NCI-H1092 (cell line): ENCODE results near the gene ARMH1.
"Not testable (repeated sequence)": the region's sequence is repeated elsewhere in the genome, so short reads cannot be mapped to it uniquely, and the experiment has no call there.

Experiments used
- DNase-seq: peaks from one replicate; lab custom pipeline; 2025; lab: John Stamatoyannopoulos, UW

The ARMH1 gene

GRCh38 chr1:44695671-44696070 lies 21.2 kb downstream of the ARMH1 start:
- no peak for DNase-seq

- DNase-seq: no peak
These were observed 21.6 kb downstream of the ARMH1 start for GRCh38 chr1:44696101-44696500.

GRCh38 chr1:44696789-44697345 lies 22.4 kb downstream of the ARMH1 start:
- no peak for DNase-seq

DNA sequence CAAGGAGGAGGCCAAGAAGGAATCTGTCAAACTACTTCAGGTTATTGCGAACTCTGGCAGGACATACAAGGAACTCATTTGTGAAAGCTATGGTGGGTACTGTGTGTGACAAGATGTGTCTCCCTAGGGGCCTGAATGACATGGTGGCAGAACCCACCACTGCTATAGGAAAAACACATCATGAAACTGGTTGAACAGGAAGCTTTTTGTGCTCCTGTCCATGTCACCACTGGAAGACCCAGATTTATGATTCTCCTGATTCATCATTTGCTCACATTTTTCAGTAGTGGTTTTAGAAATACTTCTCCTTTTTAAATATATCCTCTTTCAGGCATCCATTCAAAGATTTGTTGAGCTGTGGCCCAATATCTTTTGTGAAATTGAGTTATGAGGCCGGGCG lies 23.6 kb downstream of the ARMH1 start:
- no peak for DNase-seq

DNA sequence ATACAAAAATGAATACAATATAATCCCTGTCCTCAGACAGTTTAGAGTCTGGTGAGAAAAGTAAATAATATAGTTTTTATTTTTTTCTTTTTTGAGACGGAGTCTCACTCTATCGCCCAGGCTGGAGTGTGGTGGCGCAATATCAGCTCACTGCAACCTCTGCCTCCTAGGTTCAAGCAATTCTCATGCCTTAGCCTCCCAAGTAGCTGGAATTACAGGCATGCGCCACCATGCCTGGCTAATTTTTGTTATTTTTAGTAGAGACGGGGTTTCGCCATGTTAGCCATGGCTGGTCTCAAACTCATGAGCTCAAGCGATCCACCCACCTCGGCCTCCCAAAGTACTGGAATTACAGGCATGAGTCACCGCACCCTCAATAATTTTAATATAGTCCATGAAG lies 24.9 kb downstream of the ARMH1 start:
- DNase-seq: not testable (repeated sequence)

- no peak for DNase-seq
These were observed 26.1 kb downstream of the ARMH1 start for GRCh38 chr1:44700573-44700972.

DNA sequence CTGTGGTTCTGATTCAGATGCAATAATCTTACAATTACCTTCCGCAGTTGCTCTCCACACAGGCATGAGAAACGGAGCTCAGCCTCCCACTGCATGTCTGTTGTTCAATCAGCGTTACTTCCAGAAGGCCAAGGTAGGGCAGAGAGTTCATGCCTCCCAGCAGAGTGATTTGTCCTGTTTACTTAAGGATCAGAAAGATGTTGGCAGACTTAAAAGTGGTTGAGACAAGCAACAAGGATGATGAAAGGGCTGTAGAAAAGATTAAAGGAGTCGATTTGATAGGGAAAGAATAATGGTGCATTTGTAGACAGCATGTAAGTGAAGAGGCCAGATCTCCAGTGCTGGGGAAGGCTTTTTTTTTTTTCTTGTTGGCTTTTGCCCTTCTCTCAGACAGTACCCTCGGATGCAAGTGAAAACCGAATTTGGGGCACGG lies 26.6 kb downstream of the ARMH1 start:
- no peak for DNase-seq

- DNase-seq: no peak
These were observed 31.0 kb downstream of the ARMH1 start for GRCh38 chr1:44705470-44705869.

DNA sequence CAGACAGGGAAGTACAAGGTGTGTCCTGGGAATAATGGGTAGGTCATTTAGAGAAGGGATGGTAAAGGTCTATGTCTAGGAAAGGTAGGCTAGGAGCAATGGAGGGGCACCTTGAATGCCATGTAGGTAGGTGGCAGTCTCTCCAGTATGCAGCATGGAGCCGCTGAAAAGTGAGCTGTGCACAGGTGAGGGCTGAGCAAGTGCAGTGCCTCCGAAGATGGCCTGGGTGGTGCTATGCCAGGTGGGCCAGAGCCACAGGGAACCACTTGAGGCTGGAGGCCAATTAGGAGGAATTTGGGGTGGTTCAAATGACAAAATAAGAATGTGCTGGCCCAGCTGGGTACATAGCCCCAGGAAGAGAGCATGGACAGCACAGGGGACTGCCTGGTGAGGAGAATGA lies 31.4 kb downstream of the ARMH1 start:
- no peak for DNase-seq

DNA sequence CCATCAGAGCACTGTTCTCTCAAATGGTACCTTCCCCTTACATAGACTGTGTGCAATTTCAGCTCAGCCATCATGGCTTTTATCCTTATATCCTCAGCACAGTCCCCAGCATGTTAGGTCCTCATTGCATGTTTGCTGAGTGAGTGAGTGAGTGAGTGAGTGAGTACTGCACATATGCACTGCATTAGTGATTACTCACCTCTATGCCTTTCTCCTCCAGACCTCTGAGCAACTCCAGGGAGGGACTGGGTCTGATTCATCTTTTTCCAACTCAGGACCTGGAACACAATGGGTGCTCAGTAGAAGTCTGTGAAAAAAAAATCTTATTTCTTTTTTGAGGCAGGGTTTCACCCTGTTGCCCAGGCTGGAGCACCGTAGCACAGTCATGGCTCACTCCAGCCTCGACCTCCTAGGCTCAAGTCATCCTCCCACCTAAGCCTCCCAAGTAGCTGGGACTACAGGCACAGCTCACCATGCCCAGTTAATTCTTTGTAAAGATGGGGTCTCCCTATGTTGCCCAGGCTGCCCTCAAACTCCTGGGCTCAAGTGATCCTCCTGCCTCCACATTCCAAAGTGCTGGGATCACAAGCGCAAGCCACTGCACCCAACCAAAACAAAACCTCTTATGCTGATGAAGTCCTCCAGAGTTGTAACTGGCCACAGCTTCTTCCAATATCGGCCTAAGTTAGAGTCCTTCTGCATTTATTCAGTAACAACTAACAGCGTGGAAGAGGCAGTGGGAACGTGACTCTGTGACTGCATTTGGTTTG lies 32.8 kb downstream of the ARMH1 start:
- DNase-seq: no peak

DNA sequence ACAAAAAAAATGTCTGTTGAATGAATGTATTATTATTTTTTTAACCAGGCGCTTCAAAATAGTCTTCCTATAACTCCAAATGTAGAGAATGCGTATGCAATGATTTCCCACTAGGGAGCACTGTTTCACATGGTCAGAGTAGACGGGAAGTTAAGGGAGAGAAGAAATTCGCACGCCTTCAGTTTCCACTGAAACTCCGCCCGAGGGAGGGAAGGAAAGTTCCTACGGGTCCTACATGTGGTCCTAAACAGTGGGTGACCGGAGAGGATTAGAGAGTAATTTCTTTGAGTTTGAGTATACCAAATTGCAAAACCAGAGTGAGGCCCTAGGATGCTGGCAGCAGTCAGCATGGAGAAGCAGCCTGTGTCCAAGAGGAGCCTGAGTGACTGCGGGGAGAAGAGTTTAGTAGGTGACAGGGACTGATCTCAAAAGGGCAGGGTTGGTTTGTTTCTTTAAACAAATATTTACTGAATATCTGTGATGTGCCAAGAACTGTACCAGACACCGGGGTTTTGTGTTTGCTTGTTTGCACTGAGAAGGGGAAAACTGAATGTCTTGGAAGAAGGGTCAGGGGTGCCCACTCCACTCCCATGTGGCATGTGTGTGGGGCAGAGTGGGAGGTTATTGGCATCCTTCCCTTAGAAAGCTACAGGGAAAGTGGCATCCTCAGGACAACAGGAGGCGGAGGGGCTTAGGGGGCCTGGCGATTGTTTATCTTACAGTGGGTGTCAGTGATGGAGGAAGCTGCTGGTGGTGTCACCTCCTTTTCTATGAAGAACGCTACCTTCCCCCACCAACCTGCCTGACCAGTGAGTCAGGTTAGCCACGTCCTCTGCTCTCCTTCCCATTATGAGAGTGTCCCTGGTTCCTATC lies 33.7 kb downstream of the ARMH1 start:
- DNase-seq: no peak

DNA sequence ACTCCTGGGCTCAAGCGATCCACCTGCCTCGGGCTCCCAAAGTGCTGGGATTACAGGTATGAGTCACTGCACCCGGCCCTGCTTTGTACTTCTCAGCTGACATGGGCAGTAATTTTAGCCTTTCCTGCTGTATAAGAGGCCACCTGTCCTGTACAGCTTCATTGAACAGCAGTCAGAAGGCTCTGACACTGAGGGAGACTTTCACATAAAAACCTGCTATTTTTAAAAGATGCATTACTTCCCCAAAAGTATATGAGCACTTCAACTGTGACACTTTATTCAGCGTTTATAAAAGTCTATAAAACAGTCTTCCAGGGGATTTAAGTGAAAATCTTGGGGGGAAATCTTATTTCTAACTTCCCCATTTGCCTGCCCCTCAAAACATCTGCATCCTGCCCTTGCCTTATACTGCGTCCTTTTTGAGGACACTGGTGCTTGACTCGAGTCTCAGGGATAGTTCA lies 38.8 kb downstream of the ARMH1 start:
- no peak for DNase-seq

GRCh38 chr1:44714532-44714931 lies 40.0 kb downstream of the ARMH1 start:
- no peak for DNase-seq

GRCh38 chr1:44714944-44715571 lies 40.5 kb downstream of the ARMH1 start:
- peak; percentile 68 for DNase-seq

DNA sequence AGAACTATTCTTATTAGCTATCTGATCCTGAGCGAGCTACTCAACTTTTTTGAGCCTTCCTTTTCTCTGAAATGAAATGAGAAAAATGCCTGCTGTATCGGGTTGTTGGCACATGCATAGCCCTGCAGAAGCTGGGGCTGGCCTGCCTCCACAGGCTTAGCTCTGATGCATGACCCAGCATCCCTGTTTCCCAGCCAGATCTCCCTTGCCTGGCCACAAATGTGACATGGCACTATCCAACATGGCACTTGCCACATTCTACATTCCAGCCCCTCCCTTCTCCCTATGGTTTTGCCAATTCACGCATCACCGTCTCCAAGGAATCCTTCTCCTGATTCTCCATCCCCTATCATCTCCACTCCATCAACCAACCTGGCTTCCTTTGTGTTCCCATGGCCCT lies 42.6 kb downstream of the ARMH1 start:
- no peak for DNase-seq

DNA sequence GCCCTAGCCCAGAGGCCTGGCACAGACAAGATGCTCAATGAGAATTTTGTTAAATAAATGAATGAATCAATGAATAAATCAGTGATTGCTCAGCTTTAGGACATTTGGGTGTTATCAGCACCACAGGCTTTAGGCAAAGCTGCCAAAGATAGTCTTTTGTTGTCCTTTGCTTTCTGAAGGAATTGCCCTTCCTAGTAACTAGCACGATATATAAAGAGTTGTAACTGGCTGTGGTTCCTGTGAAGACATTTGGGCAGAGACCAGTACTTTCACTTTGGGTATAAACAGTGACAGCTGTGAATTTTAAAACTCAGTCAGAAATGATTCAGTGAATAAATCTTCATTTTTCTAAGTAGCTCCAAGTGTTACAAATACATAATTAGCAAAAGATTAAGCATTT lies 43.1 kb downstream of the ARMH1 start:
- DNase-seq: no peak

GRCh38 chr1:44718091-44718490 lies 43.6 kb downstream of the ARMH1 start:
- no peak for DNase-seq

DNA sequence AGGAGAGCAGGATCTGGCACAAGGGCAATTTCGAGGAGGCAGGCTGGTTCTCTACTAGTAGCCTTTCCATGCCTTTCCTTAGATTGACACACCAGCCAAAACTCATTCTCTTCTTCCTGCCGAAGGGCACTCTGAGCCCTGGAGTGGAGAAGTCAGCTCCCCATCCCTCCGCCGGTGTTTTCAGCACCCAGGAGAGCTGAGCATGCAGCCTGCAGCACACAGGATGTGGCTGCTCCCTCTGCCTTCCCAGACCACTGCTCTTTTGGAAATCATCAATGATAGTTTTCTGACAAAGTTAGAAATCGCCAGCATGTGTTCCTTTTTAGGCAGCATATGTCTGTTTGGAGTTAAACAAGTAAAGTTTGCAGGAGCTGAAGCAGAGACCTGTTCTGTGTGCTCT lies 44.8 kb downstream of the ARMH1 start:
- DNase-seq: no peak

DNA sequence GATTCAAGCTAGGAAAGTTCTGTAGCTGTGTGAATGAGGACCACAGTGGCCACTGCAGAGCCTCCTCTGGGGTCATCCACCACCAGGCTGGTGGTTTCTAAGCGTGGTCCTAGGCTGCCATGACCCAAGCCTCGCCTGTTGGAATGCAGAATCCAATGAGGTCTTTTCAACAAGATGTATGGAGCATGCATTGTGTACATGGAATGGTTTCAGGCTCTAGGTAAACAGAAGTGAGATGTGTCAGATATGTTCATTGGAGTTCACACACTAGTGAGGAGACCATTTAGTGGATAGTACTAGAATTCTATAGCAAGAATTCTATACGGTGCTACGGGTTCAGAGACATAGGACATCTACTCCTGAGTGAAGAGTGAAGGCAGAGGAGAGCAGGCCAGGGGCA lies 45.8 kb downstream of the ARMH1 start:
- DNase-seq: no peak

- DNase-seq: peak; percentile 36
These were observed 47.2 kb downstream of the ARMH1 start for GRCh38 chr1:44721485-44722361.

- DNase-seq: no peak
These were observed 48.5 kb downstream of the ARMH1 start for GRCh38 chr1:44723064-44723463.
